ENCODE results near the gene NEMP1.

GRCh38 chr12:57037264-57037663, 41.3 kb downstream of the NEMP1 start:
- TF ChIP-seq CHD2 (IDR thresholded peaks at IDR 0.05; ENCODE audit: low read length, partially characterized antibody) (no peak), MAX (IDR thresholded peaks at IDR 0.05) (no peak), NR3C1 (IDR thresholded peaks at IDR 0.05) (no peak), CTCF (IDR thresholded peaks at IDR 0.05) (no peak), POLR2A (IDR thresholded peaks at IDR 0.05; ENCODE audit: low read length) (no peak), RFX5 (IDR thresholded peaks at IDR 0.05) (no peak), RCOR1 (IDR thresholded peaks at IDR 0.05; ENCODE audit: low read depth, low read length) (no peak), RAD21 (conservative IDR thresholded peaks at IDR 0.05 in 1 of 2, IDR thresholded peaks at IDR 0.05 in 1 of 2) (no peak), SMC3 (IDR thresholded peaks at IDR 0.05) (no peak), ZSCAN20 (CRISPR knock-in tag; IDR thresholded peaks at IDR 0.05) (no peak)
